HG03095 (cell line): ENCODE data around the gene RAB40C.

Source experiments
- ATAC-seq: cut with Tn5 transposase; IDR thresholded peaks from one replicate; pipeline ENCODE4 v1.9.1; 2021; ENCODE audit warnings: moderate library complexity; ENCODE audit not compliant: unreplicated experiment

Gene RAB40C

DNA sequence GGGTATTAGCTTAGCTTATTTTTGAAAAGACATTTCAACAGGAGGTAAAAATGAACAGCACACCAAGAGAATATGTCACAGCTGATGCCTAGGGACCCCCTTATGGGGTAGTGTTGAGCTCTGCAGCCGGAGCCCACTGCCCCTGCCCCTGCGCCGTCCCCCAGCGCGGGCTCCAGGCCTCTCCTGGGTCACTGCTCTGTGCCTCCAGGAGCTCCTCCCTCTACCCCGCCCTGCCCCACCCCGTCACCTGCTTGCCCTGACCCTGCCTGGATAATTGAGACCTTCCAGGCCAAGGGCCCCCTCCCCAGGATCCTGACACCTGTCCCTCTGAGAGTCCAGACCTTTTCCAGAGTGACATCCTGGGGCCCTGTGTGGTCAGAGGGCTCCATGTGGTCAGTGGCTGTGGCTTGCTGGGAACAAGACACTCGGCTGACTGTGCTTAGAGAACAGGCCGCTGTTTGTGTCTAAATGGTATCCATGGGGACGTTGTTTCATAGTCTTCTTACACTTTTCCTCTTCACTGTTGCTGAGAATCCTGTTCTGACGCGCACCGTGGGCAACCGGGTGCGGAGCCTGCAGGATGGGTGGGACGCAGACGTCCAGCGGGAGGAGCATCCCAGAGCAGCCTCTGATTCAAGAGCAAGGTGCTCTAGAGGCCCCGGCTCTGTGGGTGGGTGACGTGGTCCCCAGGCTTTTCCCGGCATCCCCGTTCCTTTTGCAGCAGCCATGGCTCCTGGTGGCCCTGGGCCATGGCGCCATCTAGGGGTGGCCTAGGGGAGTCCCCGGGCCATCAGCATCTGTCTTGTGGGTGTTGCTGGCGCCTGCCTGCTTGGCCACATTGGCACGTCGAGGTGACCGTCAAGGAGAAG, 20.9 kb downstream of the RAB40C start:
- no peak for ATAC-seq

DNA sequence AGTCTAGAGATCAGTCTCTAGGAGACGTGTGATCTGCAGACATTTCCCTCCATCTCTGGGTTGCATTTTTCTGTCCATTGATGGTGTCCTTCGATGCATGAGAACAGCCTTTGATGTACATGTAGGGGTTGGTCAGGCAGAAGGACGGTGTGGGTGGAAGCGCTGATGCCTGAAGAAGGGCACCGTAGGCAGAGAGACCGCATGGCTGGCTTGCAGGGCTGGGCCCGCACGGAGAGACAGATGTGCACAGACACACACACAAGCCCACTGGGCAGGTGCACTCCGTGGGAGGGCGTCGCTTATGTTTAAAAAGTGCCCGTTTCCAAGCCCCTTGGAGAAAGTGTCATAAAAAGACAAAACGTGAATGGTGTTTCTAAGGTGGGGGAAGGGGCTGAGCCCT, 25.3 kb downstream of the RAB40C start:
- ATAC-seq, result no peak

DNA sequence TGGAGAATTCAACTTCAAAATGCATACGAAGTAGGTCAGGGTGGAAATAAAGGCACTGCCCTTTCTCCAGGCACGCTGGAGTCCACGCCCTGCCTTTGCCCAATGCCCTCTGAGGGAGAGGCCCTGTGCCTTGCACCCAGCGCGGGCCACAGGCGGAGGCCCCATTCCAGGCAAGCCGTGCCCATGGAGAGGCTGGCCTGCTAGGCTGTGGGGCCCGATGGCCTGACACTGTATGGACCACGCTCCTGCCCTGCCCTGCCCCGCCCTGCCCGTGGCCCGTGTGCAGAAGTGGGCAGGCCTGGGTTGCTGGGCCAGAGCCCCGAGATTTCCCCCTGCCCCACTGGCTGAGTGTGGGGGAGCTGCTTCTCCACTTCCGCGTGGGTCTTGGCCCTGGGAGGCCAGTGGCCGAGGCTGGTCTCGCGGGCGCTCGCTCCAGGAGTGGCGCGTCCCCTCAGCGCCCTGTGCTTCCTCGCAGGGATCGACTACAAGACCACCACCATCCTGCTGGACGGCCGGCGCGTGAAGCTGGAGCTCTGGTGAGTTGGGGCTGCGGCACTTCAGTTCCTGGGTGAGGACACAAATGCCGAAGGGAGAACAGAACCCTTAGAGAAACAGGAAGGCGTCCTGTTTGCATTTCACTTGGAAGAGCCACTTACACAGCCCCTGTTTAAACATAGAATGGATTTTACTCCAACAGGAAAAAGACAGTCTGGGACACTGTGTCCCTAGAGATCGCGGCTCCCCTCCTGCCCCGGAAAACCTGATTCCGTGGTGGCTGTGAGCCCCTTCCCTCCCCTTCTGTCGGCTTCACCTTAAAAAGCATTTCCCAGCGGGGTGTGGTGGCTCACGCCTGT, 27.1 kb downstream of the RAB40C start:
- no peak for ATAC-seq

DNA sequence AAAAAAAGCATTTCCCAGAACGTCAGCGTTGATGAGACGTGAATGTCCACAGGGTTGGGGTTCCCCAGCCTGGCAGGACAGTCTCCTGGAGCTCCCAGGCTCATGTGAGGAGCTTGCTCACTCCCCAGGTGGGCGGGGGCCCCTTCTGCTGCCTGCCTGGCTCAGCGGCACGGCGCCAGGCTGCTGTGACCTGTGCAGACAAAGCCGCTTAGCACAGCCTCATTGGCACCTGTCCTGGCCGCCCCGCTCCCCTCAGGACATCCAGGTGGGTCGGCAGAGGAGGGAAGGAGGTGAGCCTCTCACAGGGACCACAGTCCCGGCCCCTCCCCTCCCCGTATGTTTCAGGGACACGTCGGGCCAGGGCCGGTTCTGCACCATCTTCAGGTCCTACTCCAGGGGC, 28.0 kb downstream of the RAB40C start:
- ATAC-seq, result no peak

DNA sequence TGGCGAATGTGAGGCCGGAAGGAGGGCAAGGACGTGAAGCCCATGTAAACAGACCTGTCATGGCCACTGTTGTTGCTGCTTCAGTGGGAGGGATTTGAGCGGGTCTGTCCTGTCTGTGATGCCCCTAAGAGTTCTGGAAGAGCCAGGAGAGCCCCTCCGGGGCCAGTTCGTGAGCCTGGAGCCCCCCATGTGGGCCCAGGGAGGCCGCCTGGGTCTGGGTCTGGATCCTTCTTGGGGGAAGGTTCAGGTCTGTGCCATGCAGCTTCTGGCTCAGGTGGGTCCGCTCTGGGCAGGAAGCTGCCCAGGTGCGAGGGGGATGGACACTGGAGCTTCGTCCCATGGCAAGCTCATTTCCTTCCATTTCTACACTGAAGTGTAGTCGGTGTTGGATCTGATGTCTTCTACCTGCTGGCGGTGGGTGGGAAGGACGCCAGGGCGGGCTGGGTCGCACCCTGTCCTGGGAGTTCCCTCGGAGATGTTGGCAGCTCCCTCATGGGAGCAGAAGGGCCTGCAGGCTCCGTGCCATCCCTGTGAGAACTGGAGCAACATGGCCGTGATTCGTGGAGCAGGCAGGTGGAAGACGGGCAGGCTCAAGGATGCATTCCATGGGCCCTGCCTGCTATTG, 29.7 kb downstream of the RAB40C start:
- no peak for ATAC-seq

DNA sequence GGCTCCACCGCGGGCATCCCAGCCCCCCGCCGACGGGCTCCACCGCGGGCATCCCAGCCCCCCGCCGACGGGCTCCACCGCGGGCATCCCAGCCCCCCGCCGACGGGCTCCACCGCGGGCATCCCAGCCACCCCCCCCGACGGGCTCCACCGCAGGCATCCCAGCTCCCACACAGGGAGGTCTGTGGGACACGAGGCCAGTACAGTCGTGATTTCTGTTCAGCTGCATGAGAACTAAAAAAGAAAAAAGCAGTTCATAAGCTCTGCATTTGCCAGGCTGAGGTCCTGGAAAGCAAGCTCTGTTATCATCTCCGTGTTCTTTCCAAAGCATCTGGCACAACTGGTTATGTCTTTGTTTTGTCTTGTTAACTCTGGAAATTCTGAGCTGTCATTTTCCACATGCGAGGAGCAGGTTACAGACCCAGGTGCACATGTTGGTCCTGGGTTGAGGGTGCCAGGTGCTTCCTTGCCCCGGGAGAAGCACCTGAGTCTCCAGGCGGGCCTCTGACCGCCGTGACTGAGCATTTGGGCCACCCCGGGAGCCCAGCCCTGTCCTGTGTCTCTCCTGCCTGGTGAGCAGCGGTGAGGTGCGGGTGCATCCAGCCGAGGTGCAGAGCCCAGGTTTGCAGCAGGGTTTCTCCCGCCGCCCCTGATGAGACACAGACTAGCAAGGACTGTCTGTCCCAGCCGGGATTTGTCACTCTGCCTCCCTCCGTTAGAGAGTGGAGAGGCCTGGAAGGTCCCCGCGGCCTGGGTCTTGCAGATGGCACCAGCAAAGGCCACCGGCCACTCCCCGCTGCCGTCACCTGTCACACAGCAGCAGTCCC, 31.0 kb downstream of the RAB40C start:
- no peak for ATAC-seq

DNA sequence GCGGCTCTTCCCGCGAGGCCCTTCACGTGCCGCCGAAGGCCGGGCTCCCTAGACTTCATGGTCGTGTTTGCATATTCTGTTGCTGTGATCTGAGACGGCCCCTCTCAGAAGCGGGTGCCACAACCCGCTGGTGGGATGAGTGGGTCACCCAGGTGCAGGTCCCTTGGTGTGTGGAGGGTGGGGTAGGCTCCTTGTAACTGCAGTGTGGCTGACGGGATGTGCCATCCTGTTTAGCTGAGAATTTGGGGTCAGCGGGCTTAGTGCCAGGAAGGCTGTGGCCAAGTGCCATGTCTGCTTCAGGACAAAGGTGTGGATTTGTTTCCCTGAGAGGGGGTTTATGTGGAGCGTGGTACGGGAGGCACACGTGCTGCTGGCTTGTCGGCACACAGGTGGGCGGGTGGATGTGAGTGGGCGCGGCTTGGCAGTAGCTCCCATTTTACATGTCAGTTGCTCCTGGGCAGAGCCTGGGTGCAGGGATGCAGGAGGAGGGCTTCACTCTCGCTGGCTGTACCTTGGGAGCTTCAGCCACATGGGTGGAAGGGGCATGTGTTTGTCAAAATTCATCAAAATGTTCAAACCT, 31.8 kb downstream of the RAB40C start:
- no peak for ATAC-seq

DNA sequence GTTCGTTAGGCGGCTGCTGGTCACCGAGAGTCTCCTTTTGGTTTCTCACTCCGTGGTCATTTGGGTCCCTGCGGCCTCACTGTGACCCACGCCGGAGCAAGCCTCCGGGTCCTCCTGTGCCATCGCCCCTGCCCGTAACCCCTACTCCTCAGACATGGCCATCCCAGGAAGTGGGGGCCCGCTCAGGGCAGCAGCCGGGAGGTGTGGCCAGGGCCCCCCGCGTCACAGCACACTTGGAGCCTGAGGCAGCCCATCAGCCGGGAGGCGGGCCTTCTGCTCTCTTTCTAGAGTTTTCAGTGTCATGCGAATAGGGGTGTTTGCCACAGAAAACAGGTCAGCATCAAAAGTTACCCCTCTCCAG, 33.0 kb downstream of the RAB40C start:
- no peak for ATAC-seq

DNA sequence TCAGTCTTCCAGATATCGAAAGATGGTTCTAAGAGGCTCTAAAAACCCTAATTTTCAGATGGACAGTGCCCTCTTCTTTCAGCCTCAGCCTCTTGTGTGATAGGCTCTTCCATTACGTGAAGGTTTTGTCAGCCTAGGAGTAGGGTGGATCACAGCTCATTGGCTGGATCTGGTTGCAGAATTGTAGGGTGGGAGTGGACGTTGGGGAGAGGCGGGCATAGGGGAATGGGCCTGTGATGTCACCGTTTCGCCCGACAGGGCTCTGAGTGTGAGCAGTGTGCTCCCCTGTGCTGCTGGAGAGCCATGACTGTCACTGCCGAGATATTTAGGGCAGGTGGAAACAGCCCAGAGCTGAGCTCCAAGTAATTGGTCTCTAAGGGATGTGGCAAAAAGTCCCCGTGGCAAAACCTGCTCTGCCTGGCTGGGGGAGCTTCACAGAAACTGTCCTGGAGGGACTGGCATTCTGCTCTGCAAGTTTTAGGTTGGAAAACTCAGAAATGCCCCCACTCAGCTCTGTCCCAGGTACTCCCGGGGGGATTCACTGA, 34.7 kb downstream of the RAB40C start:
- no peak for ATAC-seq

DNA sequence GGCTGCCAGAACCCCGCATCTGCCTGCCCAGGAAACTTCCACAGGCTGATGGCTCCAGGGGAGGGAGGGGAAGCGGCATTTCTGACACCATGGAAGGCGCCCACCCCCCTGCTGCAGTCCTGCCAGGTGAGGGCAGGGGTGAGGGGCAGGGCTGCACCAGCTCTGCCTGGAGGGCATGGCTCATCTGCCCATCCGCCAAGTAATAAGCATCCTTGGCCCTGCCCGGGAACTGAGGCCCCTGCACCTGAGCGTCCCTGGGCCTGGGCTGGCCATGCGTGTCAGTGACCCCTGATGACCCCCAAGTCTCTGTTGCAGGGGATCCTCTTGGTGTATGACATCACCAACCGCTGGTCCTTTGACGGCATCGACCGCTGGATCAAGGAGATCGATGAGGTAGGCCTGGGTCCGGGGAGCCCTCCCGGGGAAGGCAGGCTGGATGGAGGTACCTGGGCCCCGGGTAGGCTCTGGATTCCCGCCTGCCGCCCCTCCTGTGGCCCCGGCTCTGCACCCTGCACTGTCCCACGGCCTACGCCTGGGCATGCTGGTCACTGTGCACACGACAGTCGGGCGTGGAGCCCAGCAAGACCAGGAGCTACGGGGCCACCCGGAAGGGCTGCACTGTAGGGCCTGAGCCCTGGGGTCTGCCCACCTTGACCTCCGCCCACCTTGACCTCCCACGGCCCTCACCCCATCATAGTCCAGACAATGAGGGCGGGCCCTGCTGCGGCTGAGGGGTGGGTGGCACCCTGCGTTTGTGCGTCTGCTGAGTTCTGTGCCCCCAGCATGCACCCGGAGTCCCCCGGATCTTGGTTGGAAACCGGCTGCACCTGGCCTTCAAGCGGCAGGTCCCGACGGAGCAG, 35.5 kb downstream of the RAB40C start:
- ATAC-seq, result no peak

DNA sequence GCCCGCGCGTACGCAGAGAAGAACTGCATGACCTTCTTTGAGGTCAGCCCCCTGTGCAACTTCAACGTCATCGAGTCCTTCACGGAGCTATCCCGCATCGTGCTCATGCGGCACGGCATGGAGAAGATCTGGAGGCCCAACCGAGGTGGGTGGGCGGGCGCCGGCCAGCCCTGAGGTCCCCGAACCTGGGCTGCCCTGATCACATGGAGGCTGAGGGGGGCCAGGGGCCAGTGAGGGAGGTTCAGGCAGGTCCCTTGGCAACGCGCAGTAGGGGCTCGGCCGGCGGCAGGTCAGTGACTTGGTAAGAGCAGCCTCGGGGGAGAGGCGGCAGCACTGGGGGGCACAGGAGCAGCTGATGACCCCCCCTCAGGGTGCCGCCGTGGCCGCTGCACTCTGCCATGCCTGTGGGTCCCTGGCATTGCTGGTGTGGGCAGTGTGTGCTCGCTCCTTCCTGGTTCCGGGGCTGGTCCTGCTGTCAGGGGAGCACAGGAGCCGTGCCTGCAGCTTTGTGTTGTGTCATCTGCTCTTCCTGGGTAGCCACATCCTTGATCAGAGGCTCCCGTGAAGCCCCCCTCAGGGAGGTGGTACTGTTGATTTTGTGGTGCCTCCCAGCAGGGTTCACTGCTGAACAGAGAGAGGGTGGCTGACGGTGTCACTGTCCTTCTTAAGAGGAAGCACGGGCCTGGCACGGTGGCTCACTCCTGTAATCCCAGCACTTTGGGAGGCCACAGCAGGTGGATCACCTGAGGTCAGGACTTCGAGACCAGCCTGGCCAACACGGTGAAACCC, 36.3 kb downstream of the RAB40C start:
- ATAC-seq, result no peak

DNA sequence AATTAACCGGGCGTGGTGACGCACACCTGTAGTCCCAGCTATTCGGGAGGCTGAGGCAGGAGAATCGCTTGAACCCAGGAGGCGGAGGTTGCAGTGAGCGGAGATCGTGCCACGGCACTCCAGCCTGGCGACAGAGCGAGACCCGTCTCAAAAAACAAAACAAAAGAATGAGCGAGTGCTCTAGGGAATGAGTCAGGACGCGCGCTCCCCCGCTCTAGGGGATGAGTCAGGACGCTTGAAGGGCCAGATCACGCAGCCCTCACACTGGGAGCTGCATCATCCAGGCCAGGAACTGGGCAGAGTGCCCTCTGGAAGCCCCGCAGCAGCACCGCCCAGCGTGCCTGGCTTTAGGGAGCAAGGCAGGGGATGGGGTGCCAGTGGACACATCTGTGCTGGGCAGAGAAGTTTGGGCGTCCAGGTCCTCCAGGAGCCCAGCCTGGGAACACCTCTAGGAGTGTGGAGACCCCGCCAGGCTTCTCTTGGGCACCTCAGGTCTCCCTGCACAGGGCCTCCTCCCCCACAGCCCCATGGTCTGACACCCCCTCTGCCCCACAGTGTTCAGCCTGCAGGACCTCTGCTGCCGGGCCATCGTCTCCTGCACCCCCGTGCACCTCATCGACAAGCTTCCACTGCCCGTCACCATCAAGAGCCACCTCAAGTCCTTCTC, 37.1 kb downstream of the RAB40C start:
- ATAC-seq, result no peak

DNA sequence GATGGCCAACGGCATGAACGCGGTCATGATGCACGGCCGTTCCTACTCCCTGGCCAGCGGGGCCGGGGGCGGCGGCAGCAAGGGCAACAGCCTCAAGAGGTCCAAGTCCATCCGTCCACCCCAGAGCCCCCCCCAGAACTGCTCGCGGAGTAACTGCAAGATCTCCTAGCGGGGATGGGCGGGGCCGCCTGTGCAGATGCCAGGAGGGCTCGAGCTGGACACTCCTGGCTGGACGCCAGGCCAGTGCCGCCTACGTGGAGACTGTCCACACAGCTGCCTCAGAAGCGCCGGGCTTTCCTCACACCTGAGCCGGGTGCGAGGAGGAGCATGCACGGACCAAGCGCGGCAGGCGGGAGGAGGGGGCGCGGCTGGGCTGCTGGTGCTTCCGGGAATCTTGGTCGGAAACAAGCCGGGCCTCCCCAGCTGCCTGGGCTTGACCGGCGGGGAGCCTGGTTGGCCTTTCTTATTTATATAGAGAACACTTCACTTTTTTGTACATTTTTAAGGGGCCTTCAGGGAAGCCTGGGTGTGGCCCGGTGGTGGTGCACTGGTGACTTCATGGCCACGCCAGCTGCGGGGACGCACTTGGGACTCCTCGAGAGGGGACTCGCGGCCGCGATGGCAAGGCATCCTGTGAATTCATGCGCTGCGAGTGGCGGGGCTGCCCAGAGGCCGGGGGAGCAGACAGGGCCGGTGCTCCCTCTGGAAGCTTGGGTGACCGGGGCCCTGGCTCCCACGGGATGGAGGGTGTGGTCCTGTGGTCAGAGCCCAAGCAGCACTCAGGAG, 37.8 kb downstream of the RAB40C start:
- ATAC-seq, result no peak

DNA sequence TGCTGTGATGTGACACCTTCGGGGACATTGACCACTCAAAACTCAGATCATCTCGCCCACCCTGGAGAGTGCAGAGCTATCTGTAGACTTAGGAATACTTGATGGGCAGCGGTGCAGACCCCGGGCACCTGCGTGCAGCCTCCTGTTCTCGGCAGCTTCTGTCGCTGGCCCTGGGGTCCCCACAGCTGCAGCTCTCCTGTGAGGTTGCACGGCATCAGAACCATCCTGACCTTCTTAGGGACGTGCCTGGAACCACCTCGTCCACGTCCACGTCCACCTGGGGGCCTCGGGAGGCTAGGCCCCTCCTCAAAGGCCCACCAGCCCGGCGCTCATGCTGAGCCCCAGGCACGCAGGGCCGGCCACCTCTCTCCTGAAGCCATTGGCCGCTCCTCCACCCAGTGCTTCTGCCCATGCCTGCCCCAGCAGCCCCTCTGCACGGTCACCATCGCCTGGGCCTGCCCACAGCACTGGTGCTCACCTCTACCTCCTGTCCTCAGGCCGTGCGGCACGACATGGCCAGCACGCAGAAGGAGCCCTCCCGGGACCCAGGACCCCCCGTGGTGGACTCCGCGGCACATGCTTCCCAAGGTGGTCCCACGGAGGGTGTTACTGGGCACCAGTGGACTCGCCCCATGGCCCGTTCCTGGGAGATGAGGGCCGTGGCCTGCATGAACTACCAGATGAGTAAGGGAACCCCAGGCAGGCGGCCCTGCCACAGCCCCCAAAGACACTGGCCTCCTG, 38.6 kb downstream of the RAB40C start:
- ATAC-seq, result no peak

DNA sequence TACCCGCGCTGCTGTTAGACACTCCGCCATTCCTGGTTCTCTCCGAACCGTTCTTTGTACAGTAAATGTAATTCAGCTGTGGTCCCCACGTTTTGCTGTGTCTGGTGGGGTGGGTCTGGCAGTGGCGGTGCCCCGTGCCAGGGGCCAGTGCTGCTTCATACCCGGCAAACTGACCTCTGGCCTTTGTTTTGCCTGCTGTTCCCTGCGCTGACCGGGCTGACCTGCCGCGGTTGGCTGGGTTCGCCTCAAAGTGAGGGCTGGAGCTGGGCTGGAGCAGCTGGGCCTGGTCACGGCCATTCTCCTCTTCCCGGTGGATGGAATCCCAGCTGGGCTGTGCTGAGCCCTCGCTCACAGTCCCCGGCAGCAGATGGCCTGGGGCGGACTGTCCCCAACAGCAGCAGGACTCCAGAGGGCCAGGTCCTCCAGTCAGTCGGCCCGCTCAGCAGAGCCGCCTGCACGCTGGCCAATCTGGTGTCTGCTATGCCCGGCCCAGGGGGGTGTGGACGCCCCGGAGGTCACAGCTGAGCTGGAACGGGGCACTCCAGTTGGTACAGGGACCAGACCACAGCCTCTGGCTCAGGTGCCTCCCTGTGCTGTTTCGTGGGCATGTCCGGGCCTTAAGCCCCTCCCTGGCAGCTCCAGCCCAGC, 39.4 kb downstream of the RAB40C start:
- no peak for ATAC-seq

DNA sequence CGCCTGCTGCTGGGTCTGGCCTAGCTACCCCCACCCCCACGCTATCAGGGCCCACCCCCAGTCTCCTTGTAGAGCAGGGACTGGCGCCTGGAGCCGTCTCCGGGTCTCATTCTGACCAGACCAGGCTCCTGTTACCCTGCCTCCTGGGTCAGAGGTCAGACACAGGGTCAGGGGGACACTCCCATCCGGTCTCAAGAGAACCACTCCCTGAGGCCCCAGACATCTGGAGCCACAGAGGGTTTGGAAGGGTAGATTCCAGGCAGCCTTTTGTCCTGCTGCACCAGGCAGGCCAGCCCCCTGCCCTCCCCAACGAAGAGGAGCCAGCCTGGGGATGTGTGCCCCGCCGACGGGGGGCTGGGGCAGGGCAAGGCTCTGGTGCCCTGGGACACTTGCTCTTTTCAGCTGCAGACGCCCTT, 40.0 kb downstream of the RAB40C start:
- no peak for ATAC-seq
